Tibial nerve (tissue), 4 donors: ENCODE measurements around the gene CORIN.

Experiments used
- EP300 ChIP-seq, 2 donors: sonication (generic); formaldehyde crosslinking; IDR thresholded peaks; one replicate each; pipeline ENCODE4 v1.6.1; 2017; ENCODE audit warnings: antibody characterized with exemption in 2 of 2, mild to moderate bottlenecking in 1 of 2
- TF ChIP-seq, protein P1 (sequence below), 5 experiments: fragments of 200-600 bp in 3 of 5; fragments of 450-650 bp in 2 of 5; sonication (generic) in 3 of 5; IDR thresholded peaks; one replicate each; pipeline ENCODE4 v1.5.1; 2016 to 2019; ENCODE audit warnings: antibody characterized with exemption in 5 of 5, mild to moderate bottlenecking in 3 of 5, moderate library complexity in 2 of 5

DNA sequence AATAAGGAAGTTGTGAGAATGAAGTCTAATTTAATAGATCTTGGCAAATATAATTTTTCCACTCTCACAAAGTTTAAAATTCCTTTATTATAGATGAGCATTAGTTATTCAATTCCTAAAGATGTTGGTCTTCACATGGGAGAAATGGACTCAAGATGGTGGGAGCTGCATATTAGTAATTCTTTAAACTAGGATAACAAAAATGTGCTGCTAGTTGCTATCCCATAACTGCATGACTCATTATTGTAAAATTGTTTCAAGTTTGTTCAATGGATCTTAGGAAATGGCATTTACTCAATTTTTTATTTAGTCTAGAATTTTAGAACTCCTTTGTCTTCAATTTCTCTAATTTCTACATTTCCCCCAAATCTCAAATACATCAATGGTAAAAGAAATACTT, 197.0 kb downstream of the CORIN start:
- TF ChIP-seq, protein P1, sequence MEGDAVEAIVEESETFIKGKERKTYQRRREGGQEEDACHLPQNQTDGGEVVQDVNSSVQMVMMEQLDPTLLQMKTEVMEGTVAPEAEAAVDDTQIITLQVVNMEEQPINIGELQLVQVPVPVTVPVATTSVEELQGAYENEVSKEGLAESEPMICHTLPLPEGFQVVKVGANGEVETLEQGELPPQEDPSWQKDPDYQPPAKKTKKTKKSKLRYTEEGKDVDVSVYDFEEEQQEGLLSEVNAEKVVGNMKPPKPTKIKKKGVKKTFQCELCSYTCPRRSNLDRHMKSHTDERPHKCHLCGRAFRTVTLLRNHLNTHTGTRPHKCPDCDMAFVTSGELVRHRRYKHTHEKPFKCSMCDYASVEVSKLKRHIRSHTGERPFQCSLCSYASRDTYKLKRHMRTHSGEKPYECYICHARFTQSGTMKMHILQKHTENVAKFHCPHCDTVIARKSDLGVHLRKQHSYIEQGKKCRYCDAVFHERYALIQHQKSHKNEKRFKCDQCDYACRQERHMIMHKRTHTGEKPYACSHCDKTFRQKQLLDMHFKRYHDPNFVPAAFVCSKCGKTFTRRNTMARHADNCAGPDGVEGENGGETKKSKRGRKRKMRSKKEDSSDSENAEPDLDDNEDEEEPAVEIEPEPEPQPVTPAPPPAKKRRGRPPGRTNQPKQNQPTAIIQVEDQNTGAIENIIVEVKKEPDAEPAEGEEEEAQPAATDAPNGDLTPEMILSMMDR (IDR thresholded peaks at IDR 0.05) = no peak
- no peak for TF ChIP-seq EP300 (IDR thresholded peaks at IDR 0.05)
